Measurements from ENCODE around the gene IGFBP4. TPM values are rescaled to one million over a fixed set of nuclear protein-coding genes. Genes with fewer than 3 reads are reported as not detected.

IGFBP4 gene
- total and polyA plus RNA-seq, 2 of the 13 experiments (the other 11 are each of a cell fraction or from before 2014, with no cell fraction given): 4.1 to 49.0 TPM

- ChIA-PET CTCF (ENCODE audit: low intra/inter-chr PET ratio, low total read pairs) (no interaction called here), POLR2A (interaction anchor here (0.8 to 1.0 kb wide), 2 partner anchors 20 to 100 kb away, joined by 3 read pairs; partner anchors contain the start of gene IGFBP4)
- H3K9me3 ChIP-seq (ENCODE audit: low read length): no peaks in the 10 kb centered on the region
- H3K4me3 ChIP-seq (replicated peaks in 1 of 3; ENCODE audit: insufficient read depth in 1 of 3, low read depth in 2 of 3, low read length in 3 of 3): peak overlapping the region; percentile 10 to 59 (median 17); a peak in 4 of 6 replicates
- intact Hi-C loops (cut with micrococcal nuclease; ENCODE audit: unreplicated experiment): loop anchor here (2.0 kb wide), 1 partner anchor 20 kb away; the partner anchor contains the start of gene IGFBP4
- H2AFZ ChIP-seq (ENCODE audit: low read length): no peak overlapping the region
- H3K27ac ChIP-seq (ENCODE audit: extremely low read length, insufficient read depth, low read length): no peak overlapping the region
- in situ Hi-C loops (cut with HindIII; ENCODE audit: extremely low pct_ligation_motif_present, low pct_unique_long_range_greater_than_20kb): no loop called here
- no peaks in the 10 kb centered on the region for H4K20me1 ChIP-seq (ENCODE audit: insufficient read depth, low read length)
- no peak for DNase-seq (ENCODE audit: low spot score)
- peak; percentile 55 for ATAC-seq
- H3K27me3 ChIP-seq (ENCODE audit: control insufficient read depth in 1 of 2, insufficient read depth in 2 of 2, low read length in 2 of 2): peaks cover 3 to 28% of the 10 kb centered on the region in 2 experiments
- peak; percentile 54 for FAIRE-seq
- H3K4me2 ChIP-seq (ENCODE audit: low read depth, low read length): peak overlapping the region; percentile 71
- H3K79me2 ChIP-seq (ENCODE audit: insufficient read depth, low read length): no peaks in the 10 kb centered on the region
- H3K4me1 ChIP-seq (ENCODE audit: insufficient read depth, low read length): peaks cover 45% of the 10 kb centered on the region
- WGBS (ENCODE audit: low lambda C conversion rate): 19% methylated on average over 11 of the region's 11 CpGs
- no TSS peak for BruUV-seq (replicated peaks)
- peak overlapping the region; percentile 36 for H3K9ac ChIP-seq (ENCODE audit: insufficient read depth, low read depth, low read length)
- no peaks in the 10 kb centered on the region for H3K36me3 ChIP-seq (replicated peaks in 1 of 2; ENCODE audit: control insufficient read depth in 1 of 2, insufficient read depth in 2 of 2, low read length in 2 of 2)
- TF ChIP-seq NR2F6 (IDR thresholded peaks at IDR 0.05): no peak
- TF ChIP-seq NR2F6 (CRISPR knock-in tag; IDR thresholded peaks at IDR 0.05): peak; percentile 21; the same call in 1 of the 2 replicates
- no peak for TF ChIP-seq ZNF7 (CRISPR knock-in tag; IDR thresholded peaks at IDR 0.05)
- TF ChIP-seq ZNF33B (CRISPR knock-in tag; IDR thresholded peaks at IDR 0.05): no peak
- no peak for TF ChIP-seq JDP2 (CRISPR knock-in tag; IDR thresholded peaks at IDR 0.05; ENCODE audit: borderline replicate concordance)
- no peak for TF ChIP-seq HNF1B (CRISPR knock-in tag; IDR thresholded peaks at IDR 0.05)
- TF ChIP-seq TCF12 (IDR thresholded peaks at IDR 0.05): no peak
- 0 out of 2 replicates have a peak, but pooled peaks have one; percentile 5 for TF ChIP-seq TCF12 (CRISPR knock-in tag; IDR thresholded peaks at IDR 0.05)
- TF ChIP-seq ZNF224 (CRISPR knock-in tag; IDR thresholded peaks at IDR 0.05): no peak
- no peak for TF ChIP-seq NR0B2 (CRISPR knock-in tag; IDR thresholded peaks at IDR 0.05)
- no peak; the same call in 1 of the 2 replicates for TF ChIP-seq ZNF580 (CRISPR knock-in tag; IDR thresholded peaks at IDR 0.05; ENCODE audit: borderline replicate concordance, low read depth)
- no peak for TF ChIP-seq NBN (conservative IDR thresholded peaks at IDR 0.05)
- peak; percentile 49; the same call in 1 of the 2 replicates for TF ChIP-seq ZNF891 (CRISPR knock-in tag; IDR thresholded peaks at IDR 0.05)
- no peak for TF ChIP-seq STAG1 (CRISPR knock-in tag; IDR thresholded peaks at IDR 0.05)
- no peak for TF ChIP-seq ZNF12 (CRISPR knock-in tag; IDR thresholded peaks at IDR 0.05)
- TF ChIP-seq ZNF597 (CRISPR knock-in tag; IDR thresholded peaks at IDR 0.05): no peak
- no peak for TF ChIP-seq LCORL (IDR thresholded peaks at IDR 0.05)
- peak; percentile 79 for TF ChIP-seq LCORL (CRISPR knock-in tag; IDR thresholded peaks at IDR 0.05)
- TF ChIP-seq MXD4 (CRISPR knock-in tag; IDR thresholded peaks at IDR 0.05): no peak
- TF ChIP-seq ZNF292 (CRISPR knock-in tag; IDR thresholded peaks at IDR 0.05; ENCODE audit: borderline replicate concordance, low read depth): peak; percentile 22; the same call in 1 of the 2 replicates
- TF ChIP-seq HNF4A (CRISPR knock-in tag; IDR thresholded peaks at IDR 0.05): peak; percentile 62
- no peak for TF ChIP-seq ZNF280D (CRISPR knock-in tag; IDR thresholded peaks at IDR 0.05)
These were observed 19.9 kb downstream of the IGFBP4 start for GRCh38 chr17:40463122-40463550.

Measured in HepG2 (cell line).